DMS53 (cell line): ENCODE measurements around the gene NOD1.
A peak's percentile ranks its signal among the peaks of the same experiment; 100 is the strongest.

ENCODE experiments used
- DNase-seq: peaks from one replicate; lab custom pipeline; 2025; lab: John Stamatoyannopoulos, UW

Gene NOD1

DNA sequence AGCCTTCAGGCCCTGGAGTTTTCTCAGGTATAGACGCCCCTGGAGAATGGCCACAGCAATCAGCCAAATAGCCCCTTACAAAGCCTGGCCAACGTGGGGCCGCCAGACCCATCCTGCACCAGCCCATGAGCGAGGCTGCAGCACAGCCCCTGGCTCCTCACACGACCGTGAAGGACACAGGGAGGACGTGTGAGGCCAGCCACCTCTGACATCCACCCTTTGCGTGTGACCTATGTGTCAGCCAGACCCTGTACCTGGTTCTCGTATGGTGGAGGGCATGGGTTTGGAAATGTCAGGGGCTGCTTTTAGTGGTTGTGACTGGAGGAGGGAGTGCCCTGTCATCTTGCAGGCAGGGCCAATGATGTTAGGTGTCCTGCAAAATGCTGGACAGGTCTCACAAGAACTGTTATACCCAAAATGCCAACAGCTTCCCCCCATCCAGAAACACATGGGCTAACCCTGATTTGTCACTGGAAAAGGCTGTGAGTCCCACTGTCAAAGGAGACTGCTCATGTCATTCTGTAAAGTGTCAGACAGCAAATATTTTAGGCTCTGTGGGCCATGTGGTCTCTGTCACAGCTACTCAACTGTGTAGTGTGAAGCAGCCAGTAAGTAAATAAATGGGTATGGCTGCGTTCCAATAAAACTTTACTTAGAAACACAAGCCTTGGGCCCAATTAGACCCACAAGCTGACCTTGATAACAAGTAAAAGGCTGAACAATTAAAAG is 30.0 kb downstream of the NOD1 start:
- peak; percentile 65 for DNase-seq

DNA sequence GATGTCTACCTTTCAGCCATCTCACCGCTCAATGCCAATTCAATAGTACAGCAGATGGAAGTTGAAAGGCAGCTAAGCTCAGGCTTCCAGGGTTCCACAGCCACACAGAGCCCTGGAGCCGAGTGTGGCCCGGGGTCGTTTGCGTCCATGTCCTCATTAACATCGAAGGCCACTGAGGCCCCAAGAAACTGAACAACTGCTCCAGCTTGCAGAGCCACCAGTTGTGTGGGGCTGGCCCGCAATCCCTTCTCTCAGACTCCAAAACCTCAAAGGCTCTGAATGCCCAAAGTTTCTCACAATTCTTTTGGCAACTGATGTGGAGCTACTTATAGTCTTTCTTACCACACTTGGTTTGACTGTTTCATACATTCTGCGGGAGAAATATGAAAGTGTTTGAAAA is 31.1 kb downstream of the NOD1 start:
- DNase-seq, result no peak

DNA sequence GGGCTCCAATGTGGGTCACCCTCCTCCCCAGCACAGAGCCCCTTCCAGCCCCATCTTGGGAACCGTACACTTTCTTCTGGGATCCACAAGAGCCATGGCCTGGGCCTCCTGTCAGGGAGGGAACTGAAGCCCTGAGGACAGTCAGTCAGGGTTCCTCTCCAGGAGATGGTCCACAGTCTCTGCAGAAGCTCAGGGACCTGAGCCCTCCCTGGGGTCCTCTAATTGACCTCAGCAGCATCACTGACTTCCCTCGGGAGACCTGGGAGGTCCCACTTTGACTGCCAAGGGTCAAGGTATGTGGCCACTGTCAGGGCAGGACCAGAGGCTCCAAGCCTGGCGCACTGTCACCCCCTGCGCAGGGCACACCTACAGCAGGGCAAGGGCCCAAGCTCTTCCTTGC is 32.3 kb downstream of the NOD1 start:
- DNase-seq, result no peak

DNA sequence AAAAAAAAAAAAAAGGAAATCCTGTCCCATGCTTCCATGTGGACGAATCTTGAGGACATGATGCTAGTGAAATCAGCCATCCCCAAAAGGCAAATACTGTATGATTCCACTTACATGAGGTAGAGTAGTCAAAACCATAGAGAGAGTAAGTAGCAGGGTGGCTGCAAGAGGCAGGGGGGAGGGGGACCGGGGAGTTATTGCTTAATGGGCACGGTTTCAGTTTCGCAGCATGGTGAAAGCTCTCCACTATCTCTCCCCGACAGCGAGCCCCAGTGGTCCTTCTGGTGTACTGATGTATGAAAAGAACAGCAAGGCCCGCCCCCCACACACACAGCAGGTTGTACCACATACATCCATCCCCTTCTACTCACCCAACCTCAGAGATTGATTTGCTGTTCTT is 32.8 kb downstream of the NOD1 start:
- DNase-seq, result peak; percentile 53

- no peak for DNase-seq
Observed at GRCh38 chr7:30437823-30438574, 40.6 kb downstream of the NOD1 start.

GRCh38 chr7:30436518-30436917 is 42.1 kb downstream of the NOD1 start:
- peak; percentile 54 for DNase-seq

- DNase-seq, result no peak
Observed at GRCh38 chr7:30436046-30436445, 42.5 kb downstream of the NOD1 start.

- peak; percentile 93 for DNase-seq
Observed at GRCh38 chr7:30434140-30434799, 44.3 kb downstream of the NOD1 start.

GRCh38 chr7:30433506-30433905 is 45.1 kb downstream of the NOD1 start:
- DNase-seq, result no peak

GRCh38 chr7:30433082-30433481 is 45.5 kb downstream of the NOD1 start:
- DNase-seq, result no peak

DNA sequence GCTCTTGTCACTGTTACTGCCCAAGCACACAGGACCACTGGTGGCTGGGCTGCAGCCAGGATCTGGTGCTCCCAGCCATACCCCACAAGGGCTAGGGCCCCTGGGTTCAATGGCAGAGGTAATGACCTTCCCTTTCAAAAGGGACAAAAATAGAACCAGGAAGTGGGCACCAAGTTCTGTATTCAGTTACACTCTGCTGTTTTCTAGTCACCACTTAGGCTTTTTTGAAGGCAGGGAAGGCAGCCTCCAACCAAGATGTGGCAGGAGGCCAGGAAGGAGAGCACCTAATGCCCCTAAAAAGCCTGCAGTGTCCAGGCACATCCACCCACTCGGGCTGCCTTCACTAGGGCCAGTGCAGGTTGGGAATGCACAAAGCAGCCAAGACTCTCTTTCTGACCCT is 47.8 kb downstream of the NOD1 start:
- peak; percentile 78 for DNase-seq

GRCh38 chr7:30430276-30430675 is 48.3 kb downstream of the NOD1 start:
- peak; percentile 96 for DNase-seq

GRCh38 chr7:30429156-30429530 is 49.4 kb downstream of the NOD1 start:
- no peak for DNase-seq

GRCh38 chr7:30428246-30429155 is 50.1 kb downstream of the NOD1 start:
- DNase-seq, result no peak

- no peak for DNase-seq
Observed at GRCh38 chr7:30427296-30428070, 51.1 kb downstream of the NOD1 start.

- DNase-seq, result no peak
Observed at GRCh38 chr7:30424506-30424905, 54.1 kb downstream of the NOD1 start.

DNA sequence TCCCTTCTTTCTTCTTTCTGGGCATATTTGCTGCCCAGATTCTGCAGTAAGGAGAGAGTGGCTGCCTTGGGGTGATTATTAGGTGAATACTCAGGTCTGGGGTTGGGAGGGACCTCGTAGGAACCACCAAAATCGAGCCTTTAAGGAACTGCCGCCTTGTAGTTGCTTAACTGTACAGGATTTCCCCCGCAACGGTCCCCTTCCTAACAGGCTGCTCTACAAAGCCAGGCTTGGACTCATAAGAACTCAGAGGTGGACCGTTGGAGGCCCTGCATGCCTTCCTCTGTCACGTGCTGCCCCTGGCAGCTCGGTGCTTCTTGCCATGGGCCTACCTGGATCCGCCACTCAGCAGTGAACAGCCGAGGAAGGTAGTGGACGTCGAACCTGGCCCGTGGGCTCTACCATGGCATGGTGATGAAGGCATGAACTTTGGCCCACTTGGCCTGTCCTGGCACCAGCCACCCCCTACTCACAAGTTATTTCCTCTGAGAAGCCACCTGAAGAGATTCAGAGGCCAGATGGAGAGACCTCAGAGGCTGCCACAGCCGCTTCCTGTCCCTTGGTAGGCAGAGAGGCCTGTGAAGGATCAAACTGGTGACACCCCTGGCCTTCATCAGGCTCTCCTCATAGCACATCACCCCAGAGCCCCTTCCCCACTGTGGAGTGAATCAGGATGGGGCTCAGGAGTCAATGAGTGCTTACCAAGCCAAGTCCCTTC is 54.6 kb downstream of the NOD1 start:
- DNase-seq, result no peak

DNA sequence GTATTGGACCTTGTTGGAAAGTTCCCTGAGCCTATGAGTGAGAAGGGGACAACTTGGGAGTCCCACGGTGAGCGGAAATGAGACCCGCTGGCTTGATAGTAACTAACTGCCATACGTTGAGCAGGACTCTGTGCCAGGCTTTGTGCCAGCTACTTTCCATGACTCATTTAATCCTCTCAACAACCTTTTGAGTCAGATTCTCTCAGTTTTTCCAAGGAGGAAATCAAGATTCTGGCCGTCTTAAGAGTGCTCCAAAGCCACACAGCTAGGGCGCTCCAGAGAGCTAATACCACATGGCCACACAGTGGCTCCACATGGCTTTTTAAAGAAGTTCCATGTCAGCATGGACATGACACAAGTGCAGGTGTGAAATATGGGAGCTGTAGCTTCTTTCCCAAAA is 55.7 kb downstream of the NOD1 start:
- no peak for DNase-seq

GRCh38 chr7:30421647-30422196 is 56.9 kb downstream of the NOD1 start:
- no peak for DNase-seq

DNA sequence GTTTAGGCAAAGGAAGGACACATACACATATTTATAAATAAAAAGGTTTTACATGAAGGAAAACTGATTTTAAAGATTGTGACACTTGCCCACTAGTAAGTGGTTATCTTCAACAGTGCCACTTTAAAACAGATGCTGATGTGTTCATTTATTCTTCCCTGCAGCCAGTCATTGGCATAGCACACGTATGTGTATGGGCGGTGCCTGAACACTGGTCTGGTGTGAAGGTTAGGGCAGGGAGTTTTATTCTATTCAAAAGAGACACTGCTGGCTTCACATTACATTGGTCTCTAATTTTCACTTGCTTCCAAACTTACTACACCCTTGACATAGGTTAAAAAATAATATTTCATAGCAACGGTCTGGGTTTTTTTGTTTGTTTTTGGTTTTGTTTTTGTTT is 57.9 kb downstream of the NOD1 start:
- DNase-seq, result peak; percentile 85
